Measurements from ENCODE around the gene PTGER2. TPM values are rescaled to one million over a fixed set of nuclear protein-coding genes. Genes with fewer than 3 reads are reported as not detected.

PTGER2 gene, protein sequence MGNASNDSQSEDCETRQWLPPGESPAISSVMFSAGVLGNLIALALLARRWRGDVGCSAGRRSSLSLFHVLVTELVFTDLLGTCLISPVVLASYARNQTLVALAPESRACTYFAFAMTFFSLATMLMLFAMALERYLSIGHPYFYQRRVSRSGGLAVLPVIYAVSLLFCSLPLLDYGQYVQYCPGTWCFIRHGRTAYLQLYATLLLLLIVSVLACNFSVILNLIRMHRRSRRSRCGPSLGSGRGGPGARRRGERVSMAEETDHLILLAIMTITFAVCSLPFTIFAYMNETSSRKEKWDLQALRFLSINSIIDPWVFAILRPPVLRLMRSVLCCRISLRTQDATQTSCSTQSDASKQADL
- 1 to 10 TPM in 2 of 12 donors, under 1 TPM in 8, not detected in 2; 0.37 to 1.6 (median 0.87) TPM for polyA plus RNA-seq (ENCODE audit: insufficient read length in 12 of 12)
- long read RNA-seq, donor 1: 0 reads
- long read RNA-seq, donor 2, partial matches to known transcripts: 0 of 1 reads
- long read RNA-seq, donor 2, other reads (novel, unspliced or antisense): 0 of 1 reads
- long read RNA-seq, donor 3: 0 reads
- long read RNA-seq, donor 4: 0 reads
- long read RNA-seq, donor 5: 0 reads
- long read RNA-seq, donor 6, partial matches to known transcripts: 0 of 1 reads
- long read RNA-seq, donor 6, other reads (novel, unspliced or antisense): 0 of 1 reads
- long read RNA-seq, donor 7: 0 reads
- long read RNA-seq, donor 8: 0 reads
- long read RNA-seq, donor 9: 0 reads
- long read RNA-seq, donor 10, partial matches to known transcripts: 0 of 1 reads
- long read RNA-seq, donor 10, other reads (novel, unspliced or antisense): 0 of 1 reads
- long read RNA-seq, donor 11, partial matches to known transcripts: 0 of 1 reads
- long read RNA-seq, donor 11, other reads (novel, unspliced or antisense): 0 of 1 reads

GRCh38 chr14:52313903-52314594 is at the start of gene PTGER2:
PTGER2 (plus strand) TSS chr14:52314312; CDS start chr14:52314549, 237 bp downstream.
- DNase-seq: peak; percentile 73

- no peak for DNase-seq
Measured at GRCh38 chr14:52265253-52265652, 48.9 kb upstream of the PTGER2 start.

DNA sequence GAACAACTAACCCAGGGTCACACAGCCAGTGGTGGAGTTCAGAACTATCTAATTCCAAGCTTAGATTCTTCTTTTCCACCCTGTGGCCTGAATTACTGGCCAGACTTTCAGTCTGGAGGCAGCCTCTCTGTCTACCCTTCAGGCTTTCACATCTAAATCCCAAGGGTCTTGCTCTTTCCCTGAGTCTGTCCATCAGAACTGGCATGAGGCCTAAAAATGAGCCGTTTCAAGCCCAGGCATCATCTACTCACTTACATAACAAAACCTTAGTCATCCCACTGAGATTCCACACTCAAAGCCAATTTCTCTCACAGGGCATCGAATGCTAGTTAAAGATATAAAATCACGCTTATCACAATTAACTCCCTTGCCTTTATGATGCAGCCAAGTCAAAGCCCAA is 47.9 kb upstream of the PTGER2 start:
- DNase-seq: no peak

GRCh38 chr14:52266782-52267181 is 47.3 kb upstream of the PTGER2 start:
- DNase-seq: no peak

GRCh38 chr14:52267501-52268278 is 46.4 kb upstream of the PTGER2 start, which contains the start of gene PTGDR:
PTGDR (plus strand) TSS chr14:52267698; CDS start chr14:52267815, 117 bp downstream.
- no peak for DNase-seq

- no peak for DNase-seq
Measured at GRCh38 chr14:52268279-52269061, 45.6 kb upstream of the PTGER2 start.

DNA sequence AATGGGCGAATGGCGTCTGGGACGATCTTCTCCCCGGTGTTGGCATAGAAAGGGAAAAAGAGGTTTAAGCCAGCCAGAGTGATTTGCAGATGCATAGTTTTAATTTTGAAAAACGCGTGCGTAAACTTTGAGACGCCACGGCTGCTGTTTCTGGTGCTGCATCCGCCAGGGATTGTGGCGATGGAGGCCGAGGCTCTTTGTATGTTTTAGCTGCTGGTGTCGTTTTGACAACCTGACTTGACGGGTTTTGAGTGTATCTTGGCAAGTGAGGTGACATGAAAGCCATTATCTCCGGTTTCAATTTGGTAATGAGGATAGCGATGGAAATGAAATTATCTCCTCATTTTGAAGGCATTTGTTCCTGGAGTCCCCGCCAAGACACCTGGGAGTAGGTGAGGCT is 45.0 kb upstream of the PTGER2 start:
- no peak for DNase-seq

DNA sequence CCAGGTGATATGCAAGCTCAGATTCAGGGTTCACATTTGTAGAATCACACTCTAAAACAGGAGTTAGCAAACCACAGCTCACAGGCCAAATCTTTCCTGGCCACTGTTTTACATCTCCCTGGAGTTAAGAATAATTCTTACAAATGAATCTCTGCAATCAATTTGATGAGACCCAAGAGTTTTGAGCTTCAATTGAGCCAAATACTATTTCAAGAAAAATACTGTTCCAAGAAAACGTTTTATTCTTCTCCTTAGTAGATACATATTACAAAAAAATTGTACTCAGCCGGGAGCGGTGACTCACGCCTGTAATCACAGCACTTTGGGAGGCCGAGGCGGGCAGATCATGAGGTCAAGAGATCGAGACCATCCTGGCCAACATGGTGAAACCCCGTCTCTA is 44.1 kb upstream of the PTGER2 start:
- peak; percentile 67 for DNase-seq

- DNase-seq: no peak
Measured at GRCh38 chr14:52271538-52271937, 42.6 kb upstream of the PTGER2 start.

- no peak for DNase-seq
Measured at GRCh38 chr14:52272375-52272774, 41.7 kb upstream of the PTGER2 start.

- no peak for DNase-seq
Measured at GRCh38 chr14:52275372-52275771, 38.7 kb upstream of the PTGER2 start.

DNA sequence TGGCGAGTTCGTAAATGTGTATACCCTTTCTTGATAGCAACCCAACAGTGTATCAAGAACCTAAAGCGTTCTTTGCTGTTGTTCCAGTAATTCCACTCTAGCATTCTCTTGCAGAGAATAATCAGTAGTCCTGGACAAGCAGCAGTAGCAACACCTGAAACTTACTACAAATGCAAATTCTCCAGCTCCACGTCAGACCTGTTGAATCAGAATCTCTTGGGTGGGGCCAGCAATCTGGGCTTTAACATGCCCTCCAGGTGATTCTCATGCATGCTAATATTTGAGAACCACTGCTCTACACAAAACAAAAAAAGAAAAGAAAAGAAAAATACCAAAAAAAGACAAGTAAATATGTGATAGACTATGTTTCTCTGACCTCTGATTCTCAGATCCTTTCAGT is 36.6 kb upstream of the PTGER2 start:
- no peak for DNase-seq

GRCh38 chr14:52279408-52279807 is 34.7 kb upstream of the PTGER2 start:
- DNase-seq: no peak

- no peak for DNase-seq
Measured at GRCh38 chr14:52283099-52283498, 31.0 kb upstream of the PTGER2 start.

GRCh38 chr14:52286661-52287649 is 27.2 kb upstream of the PTGER2 start:
- DNase-seq: no peak

DNA sequence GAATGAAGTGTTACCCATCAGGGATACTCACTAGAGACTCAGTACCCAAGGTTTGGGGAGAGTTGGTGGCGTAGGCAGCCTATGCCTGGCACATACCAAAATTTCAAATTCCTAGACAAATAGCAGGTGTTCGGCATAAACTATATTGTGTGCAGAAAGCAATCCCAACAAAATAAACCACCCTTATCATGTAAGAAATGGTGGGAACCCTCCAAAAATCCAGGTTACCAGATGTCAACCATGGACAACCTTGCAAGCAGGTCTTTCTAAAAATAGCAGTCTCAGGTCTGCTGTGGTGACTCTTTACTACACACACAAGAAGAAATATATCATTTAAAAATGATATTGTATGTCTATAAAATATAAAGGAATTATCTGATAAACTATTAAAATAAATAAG is 17.7 kb upstream of the PTGER2 start:
- no peak for DNase-seq

GRCh38 chr14:52298795-52299194 is 15.3 kb upstream of the PTGER2 start:
- DNase-seq: no peak

DNA sequence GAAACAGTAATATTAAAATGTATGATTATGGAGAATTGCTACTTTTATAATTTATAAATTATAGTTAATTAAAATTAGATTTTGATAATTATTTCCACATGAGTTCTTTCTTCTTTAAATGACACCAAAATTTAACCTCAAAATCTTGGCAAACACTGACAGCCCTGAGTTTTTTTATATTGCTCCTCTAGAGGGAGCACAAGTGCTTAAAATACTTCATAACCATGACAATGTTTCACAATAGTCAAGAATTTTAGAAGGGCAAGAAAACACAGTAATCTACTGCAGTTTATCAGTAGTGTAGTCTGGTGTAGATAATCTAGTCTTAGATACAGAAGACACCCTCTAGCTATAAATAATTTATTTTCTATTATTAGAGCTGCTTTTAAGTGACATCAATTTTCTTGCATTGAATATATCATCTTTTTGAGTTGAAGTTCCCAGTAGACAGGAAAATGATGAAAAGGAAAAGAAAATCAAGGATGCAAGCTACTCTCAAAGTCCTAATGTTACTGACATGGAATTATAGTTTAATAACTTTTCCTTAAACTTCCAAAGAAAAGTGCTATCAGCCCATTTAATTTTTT is 14.3 kb upstream of the PTGER2 start:
- DNase-seq: peak; percentile 46

DNA sequence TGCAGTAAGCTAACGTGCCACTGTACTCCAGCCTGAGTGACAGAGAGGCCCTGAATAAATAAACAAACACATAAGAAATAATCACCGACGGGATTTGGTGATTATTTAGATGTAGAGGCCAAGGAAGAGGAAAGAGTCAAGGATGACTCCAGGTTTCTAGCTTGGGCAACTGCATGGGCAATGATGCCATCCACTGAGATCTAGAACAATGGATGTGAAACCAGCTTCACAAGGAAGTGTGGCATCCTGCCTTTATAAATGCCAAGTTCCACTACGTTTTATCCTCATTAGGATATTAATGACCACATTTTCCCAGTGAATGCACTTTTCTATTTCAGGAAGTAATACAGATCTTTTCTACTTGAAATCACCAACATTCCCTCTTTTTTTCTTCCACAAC is 10.9 kb upstream of the PTGER2 start:
- no peak for DNase-seq

All from muscle of arm (tissue), 14 donors.